ENCODE results near the gene TNS1. TPM values are rescaled to one million over a fixed set of nuclear protein-coding genes. Genes with fewer than 3 reads are reported as not detected.

Gene TNS1
- polyA plus RNA-seq, 3 donors: 55.2 to 58.0 (median 56.0) TPM

GRCh38 chr2:217839750-217840107, 163.1 kb downstream of the TNS1 start:
- no peak for DNase-seq (ENCODE audit: low read depth in 3 of 3, low spot score in 2 of 3)

- no peak for DNase-seq (ENCODE audit: low read depth in 3 of 3, low spot score in 2 of 3)
Measured at GRCh38 chr2:217839073-217839749, 163.6 kb downstream of the TNS1 start.

- DNase-seq (ENCODE audit: low read depth in 3 of 3, low spot score in 2 of 3): no peak
Measured at GRCh38 chr2:217838409-217838831, 164.4 kb downstream of the TNS1 start.

GRCh38 chr2:217837530-217837929, 165.3 kb downstream of the TNS1 start:
- DNase-seq (ENCODE audit: low read depth in 3 of 3, low spot score in 2 of 3): no peak

GRCh38 chr2:217836901-217837491, 165.8 kb downstream of the TNS1 start:
- no peak for DNase-seq (ENCODE audit: low read depth in 3 of 3, low spot score in 2 of 3)

GRCh38 chr2:217835931-217836891, 166.6 kb downstream of the TNS1 start:
- no peak for DNase-seq (ENCODE audit: low read depth in 3 of 3, low spot score in 2 of 3)

GRCh38 chr2:217834744-217835513, 167.9 kb downstream of the TNS1 start:
- no peak for DNase-seq (ENCODE audit: low read depth in 3 of 3, low spot score in 2 of 3)

- DNase-seq (ENCODE audit: low read depth in 3 of 3, low spot score in 2 of 3): no peak
Measured at GRCh38 chr2:217834057-217834620, 168.7 kb downstream of the TNS1 start.

- DNase-seq (ENCODE audit: low read depth in 3 of 3, low spot score in 2 of 3): no peak
Measured at GRCh38 chr2:217833439-217833838, 169.4 kb downstream of the TNS1 start.

GRCh38 chr2:217832987-217833386, 169.8 kb downstream of the TNS1 start:
- DNase-seq (ENCODE audit: low read depth in 3 of 3, low spot score in 2 of 3): no peak

GRCh38 chr2:217832115-217832514, 170.7 kb downstream of the TNS1 start:
- no peak for DNase-seq (ENCODE audit: low read depth in 3 of 3, low spot score in 2 of 3)

GRCh38 chr2:217831306-217831705, 171.5 kb downstream of the TNS1 start:
- DNase-seq (ENCODE audit: low read depth in 3 of 3, low spot score in 2 of 3): no peak

GRCh38 chr2:217830807-217831206, 172.0 kb downstream of the TNS1 start:
- no peak for DNase-seq (ENCODE audit: low read depth in 3 of 3, low spot score in 2 of 3)

- no peak for DNase-seq (ENCODE audit: low read depth in 3 of 3, low spot score in 2 of 3)
Measured at GRCh38 chr2:217830061-217830460, 172.7 kb downstream of the TNS1 start.

- no peak for DNase-seq (ENCODE audit: low read depth in 3 of 3, low spot score in 2 of 3)
Measured at GRCh38 chr2:217829420-217829819, 173.4 kb downstream of the TNS1 start.

- DNase-seq (ENCODE audit: low read depth in 3 of 3, low spot score in 2 of 3): no peak
Measured at GRCh38 chr2:217828336-217828735, 174.5 kb downstream of the TNS1 start.

GRCh38 chr2:217827430-217828201, 175.2 kb downstream of the TNS1 start:
- no peak for DNase-seq (ENCODE audit: low read depth in 3 of 3, low spot score in 2 of 3)

GRCh38 chr2:217826991-217827390, 175.8 kb downstream of the TNS1 start:
- no peak for DNase-seq (ENCODE audit: low read depth in 3 of 3, low spot score in 2 of 3)

- DNase-seq (ENCODE audit: low read depth in 3 of 3, low spot score in 2 of 3): no peak
Measured at GRCh38 chr2:217826520-217826919, 176.3 kb downstream of the TNS1 start.

Measured in right renal cortex interstitium (tissue), 3 donors.